Measurements from ENCODE around the gene AK4.

Gene AK4

GRCh38 chr1:65278376-65279069, 130.5 kb downstream of the AK4 start:
- DNase-seq (ENCODE audit: low read depth), result no peak

- DNase-seq (ENCODE audit: low read depth), result no peak
These were observed 131.2 kb downstream of the AK4 start for GRCh38 chr1:65279070-65279779.

All from stimulated activated CD8-positive, alpha-beta memory T cell treated with anti-CD3 and anti-CD28 coated beads, Interleukin-15, amount 100 ng/mL, for 24 hours (primary cell).